GM19328 (cell line): ENCODE results near the gene TMEM248.
"Not testable (repeated sequence)": the region's sequence is repeated elsewhere in the genome, so short reads cannot be mapped to it uniquely, and the experiment has no call there.

ENCODE experiments used
- ATAC-seq: cut with Tn5 transposase; IDR thresholded peaks from one replicate; pipeline ENCODE4 v1.9.1; 2021; ENCODE audit warnings: mild to moderate bottlenecking, moderate library complexity; ENCODE audit not compliant: unreplicated experiment

Gene TMEM248

DNA sequence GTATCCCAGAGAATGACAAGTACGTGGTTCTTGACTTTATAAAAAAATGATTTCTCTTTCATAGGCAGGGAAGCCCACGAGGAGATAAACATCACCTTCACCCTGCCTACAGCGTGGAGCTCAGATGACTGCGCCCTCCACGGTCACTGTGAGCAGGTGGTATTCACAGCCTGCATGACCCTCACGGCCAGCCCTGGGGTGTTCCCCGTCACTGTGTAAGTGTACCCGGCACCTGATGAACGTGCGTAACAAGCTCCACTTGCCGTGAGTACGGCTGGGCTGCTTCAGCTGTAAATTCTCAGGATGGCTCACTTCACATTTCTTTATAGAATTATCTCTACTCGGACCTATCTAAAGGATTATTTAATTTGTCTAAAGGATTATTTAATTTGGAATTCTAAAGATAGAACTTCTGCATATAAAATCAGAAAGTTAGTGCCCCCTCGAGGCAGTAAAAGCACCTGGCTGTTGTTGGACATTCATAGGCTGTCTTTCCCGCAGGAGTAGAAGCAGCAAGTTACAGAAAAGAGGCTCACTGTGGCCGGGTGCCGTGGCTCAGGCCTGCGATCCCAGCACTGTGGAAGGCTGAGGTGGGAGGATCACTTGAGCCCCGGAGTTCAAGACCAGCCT is 27.6 kb downstream of the TMEM248 start:
- no peak for ATAC-seq

DNA sequence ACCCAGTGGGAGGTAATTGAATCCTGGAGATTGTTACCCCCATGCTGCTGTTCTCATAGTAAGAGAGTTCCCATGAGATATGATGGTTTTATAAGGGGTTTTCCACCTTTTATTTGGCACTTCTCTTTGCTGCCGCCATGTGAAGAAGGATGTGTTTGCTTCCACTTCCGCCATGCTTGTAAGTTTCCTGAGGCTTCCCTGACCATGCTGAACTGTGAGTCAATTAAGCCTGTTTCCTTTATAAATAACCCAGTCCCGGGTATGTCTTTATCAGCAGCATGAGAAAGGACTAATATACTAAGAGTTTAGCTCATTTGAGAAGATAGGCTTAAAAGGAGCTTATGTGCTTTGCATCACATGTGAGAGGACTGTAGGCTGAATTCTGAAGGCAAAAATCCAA is 29.3 kb downstream of the TMEM248 start:
- ATAC-seq = no peak

DNA sequence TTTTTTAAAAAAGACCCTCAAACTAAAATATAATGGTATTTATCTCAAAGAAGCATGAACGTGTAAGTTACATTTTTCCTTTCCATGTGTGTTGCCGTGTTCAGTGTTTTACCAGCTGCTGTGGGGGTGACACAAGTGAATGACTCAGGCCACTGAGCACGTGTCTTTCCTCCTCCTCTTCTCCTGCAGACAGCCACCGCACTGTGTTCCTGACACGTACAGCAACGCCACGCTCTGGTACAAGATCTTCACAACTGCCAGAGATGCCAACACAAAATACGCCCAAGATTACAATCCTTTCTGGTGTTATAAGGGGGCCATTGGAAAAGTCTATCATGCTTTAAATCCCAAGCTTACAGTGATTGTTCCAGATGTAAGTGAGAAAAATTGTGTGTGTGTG is 29.7 kb downstream of the TMEM248 start:
- ATAC-seq = no peak

DNA sequence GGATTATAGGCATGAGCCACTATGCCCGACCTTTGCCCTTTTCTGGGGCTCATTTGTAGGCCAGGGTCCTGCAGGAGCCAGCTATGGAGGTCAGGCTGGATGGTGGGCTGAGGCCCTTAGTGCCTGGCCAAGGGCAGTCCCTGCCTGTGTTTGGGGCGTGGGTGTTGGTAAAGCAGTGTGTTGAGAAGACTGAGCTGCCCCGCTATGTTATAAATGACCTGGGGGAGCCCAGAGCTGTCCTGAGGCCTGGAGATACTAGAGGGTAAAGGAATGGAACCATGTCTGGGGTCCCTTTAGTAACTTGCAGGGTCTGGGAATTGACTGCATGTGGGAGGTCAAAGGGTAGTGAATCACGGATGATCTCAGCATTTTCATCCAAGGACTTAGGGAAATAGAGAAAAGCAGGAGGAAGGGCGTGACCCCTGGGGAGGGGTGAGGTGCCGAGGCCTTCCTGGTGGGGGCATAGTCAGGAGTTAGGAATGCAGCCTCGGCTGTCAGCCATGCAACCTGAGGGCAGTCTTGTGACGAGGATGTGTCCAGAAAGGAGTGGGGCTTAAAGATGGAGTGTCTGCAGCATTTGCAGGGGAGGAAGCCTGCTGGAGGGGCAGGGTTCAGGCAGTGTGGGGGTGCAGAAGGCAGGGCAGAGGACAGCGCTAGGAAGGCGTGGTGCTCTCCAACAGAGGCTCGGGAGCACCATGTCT is 31.5 kb downstream of the TMEM248 start:
- ATAC-seq = no peak

DNA sequence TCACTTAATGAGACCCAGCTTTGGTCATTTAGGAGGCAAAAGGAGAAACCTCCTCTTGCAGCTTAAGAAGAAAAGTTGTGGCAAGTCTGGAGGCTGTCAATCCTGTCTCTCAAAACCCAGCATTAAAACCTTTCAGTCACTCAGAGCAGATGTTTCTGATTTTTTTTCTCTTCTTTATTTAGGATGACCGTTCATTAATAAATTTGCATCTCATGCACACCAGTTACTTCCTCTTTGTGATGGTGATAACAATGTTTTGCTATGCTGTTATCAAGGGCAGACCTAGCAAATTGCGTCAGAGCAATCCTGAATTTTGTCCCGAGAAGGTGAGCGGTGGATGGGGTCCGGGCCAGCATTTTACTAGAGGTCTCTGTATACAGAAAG is 32.0 kb downstream of the TMEM248 start:
- no peak for ATAC-seq

DNA sequence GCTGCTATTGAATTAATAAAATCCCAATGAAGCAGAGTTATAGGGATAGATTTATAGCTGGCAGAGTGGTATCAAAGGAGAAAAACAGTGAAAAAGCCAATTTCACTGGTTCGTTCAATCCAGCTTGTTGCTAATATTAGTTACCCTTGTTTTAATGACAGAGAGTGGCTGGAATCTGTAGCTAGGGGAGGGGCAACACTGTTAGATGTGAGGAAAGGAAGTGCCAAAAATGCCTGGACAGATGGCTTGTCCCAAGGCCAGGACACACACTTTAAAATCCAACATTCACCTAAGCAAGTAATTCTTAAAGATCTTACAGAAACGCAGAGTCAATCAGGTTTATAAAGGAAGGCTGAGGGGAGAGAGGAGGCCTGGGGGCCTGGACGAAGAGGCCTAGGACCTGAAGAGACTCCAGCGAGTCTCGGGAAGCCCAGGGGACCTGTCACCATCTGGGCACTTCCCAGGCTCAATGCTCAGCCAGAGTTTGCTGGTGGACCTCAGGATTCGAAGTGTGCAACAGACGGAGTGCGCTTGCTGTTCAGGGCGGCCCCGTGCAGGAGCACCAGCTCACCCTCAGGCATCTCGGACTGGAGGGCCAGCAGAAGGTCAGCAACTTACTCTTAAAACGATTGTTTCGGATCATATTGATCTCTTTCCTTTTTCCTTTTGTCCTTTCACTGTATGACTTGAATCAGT is 36.7 kb downstream of the TMEM248 start:
- no peak for ATAC-seq

DNA sequence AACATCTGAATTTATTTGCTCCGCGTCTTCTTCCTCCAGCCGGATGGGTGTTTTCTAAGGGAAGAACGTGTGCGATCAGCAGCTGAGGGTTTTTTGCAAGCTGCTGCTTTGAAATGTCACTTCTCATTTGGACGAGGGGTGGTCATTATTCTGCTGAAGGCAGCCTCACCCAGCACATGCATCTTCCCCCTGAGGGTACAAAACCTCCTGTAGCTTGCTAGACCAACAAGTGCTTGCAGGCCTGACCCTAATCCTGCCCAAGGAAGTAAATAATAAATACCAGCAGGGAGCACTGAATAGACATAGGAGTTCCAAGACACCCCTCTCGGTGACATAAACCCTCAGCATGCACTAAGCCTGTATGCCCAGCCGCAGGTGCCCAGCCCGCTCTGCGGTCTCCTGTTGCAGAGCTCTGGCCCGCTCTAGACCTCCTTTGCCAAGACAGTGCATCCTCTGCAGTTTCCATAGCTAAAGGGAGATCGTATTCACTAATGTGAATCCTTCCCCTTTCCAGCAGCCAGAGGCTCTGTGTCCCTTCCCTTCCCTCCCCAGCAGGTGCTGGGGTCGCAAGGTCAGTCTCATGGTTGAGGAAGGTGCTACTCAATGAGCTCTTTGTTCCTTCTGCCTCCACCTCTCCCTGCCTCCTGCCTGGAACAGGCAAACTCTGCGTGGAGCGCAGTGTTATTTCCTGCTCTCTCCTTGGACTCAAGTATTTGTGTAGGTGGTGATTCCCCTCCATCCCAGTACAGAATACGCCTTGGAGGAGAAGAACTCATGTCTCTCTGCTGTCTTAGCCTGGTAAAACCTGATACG is 37.7 kb downstream of the TMEM248 start:
- no peak for ATAC-seq

DNA sequence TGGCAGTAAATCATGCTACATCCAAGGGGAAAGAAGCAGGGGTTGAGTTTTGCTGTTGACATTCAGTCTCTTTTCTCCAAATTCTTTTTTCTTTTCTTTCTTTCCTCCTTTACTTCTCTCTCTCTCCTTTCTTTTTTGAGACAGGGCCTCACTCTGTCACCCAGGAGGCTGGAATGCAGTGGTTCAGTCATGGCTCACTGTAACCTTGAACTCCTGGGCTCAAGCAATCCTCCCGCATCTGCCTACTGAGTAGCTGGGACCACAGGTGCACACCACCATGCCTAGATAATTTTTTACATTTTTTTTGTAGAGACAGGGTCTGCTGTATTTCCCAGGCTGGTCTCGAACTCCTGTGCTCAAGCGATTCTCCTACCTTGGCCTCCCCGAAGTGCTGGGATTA is 39.2 kb downstream of the TMEM248 start:
- no peak for ATAC-seq

DNA sequence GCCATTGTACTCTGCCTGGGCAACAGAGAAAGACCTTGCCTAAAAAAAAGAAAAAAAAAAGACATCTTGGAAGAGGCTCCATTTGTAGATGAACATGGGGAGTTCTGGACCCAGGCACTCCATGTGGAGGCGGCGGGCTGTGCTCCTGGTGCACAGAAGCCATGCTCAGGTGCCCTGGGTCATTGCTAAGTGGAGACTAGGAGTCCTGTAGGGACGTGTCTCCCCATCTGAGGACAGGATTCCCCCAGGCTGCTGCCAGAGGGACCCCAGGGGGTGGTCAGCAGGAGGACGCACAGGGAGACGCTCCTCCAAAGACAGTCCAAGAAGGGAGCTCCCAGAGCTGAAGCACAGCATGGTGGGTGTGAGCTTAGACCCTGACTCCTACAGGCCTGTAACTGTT is 40.1 kb downstream of the TMEM248 start:
- no peak for ATAC-seq

DNA sequence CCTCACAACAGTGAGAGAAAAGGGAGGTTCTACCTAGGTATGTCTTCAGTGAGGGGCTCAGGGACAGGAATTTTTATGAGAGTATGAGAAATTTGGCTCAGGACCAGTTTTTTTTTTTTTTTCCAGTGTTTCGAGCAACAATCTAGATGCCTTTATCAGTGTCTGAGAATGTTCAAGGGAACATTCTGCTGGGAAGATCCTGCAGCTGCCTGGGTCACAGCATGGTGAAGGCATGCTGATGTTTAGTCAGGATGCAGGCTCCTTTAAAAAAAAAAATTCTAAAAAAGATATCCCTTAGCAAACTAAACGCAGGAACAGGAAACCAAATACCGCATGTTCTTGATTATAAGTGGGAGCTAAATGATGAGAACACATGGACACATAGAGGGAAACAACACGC is 43.4 kb downstream of the TMEM248 start:
- ATAC-seq = no peak

DNA sequence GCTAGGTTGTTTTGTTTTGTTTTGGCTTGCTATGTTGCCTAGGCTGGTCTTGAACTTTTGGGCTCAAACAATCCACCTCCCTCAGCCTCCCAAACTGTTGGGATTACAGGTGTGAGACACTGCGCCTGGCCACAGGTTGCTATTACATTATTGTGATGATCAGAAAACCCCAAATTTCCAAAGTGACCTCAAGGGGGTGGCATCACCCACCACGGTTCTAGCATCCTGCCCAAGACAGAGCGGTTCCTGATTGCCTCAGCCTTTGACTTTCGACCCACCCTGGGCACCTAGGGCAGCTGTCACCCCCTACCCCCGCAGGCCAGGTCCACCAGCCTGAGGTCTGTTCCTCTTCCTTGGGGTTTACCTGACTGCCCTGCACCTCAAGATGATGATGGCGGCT is 46.0 kb downstream of the TMEM248 start:
- no peak for ATAC-seq

DNA sequence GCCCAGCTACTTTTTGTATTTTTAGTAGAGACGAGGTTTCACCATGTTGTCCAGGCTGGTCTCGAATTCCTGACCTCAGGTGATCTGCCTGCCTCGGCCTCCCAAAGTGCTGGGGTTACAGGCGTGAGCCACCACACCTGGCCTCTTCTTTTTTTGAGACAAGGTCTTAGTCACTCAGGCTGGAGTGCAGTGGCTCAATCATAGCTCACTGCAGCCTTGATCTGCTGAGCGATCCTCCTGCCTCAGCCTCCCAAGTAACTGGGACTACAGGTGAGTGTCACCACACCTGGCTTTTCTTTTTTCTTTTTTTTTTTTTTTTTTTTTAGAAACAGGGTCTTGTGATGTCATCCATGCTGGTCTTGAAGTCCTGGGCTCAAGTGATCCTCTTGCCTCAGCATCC is 48.0 kb downstream of the TMEM248 start:
- ATAC-seq = not testable (repeated sequence)

DNA sequence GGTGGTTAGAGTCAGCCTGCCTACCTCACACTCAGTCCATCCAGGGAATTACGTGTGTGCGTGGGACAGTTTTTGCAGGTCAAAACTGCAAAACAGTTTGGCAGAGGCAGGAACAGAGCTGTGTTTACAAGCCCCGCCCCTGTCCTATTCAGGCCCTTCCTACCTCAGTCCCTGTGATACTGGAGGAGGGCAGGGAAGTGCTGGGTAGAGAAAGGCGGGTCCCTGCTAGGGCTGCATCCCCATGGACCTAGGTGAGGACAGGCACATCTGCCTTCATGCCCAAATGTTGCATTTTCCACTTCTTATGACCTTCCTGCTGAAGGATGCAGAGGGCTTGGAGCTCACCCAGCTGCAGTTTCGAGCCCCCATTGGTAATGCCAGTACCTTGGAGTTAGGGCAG is 49.3 kb downstream of the TMEM248 start:
- no peak for ATAC-seq

DNA sequence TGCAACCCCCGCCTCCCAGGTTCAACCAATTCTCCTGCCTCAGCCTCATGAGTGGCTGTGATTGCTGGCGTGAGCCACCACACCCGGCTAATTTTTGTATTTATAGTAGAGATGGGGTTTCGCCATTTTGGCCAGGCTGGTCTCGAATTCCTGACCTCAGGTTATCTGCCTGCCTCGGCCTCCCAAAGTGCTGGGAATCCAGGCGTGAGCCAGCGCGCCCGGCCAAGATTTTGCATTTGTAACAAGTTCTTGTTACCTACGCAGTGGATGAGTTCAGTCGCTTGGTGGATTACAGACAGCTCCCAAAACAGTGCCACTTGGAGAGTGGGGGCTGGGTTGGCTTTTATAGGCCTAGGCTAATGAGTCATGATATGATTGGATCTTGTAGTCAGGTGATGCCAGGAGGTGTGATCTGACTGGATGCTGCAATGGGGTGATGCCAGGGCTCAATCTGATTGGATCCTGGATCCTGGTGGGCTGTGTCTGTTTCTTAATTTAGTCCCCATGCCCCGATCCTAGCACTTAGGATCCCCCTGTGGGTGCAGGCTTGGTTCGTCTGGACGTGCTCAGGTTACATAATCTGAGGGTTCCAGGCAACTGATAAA is 54.1 kb downstream of the TMEM248 start:
- ATAC-seq = no peak

DNA sequence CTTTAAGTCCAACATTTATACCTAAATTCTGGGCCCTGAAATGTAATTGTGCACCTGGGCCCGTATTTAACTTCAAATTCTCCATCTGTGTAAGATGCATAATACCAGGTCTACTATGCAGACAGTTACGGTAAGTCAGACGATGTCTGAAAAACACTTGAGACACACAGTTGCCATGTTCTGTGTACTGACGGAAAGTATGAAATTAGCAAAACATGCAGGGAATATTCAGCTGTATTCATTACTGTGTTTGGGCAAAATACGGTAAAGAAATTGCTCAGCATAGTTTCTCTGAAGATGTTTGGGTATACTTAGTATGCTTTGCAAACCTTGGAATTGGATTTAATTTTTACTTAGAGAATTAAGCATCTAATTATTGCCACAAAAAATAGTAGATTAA is 57.3 kb downstream of the TMEM248 start:
- ATAC-seq = not testable (repeated sequence)

DNA sequence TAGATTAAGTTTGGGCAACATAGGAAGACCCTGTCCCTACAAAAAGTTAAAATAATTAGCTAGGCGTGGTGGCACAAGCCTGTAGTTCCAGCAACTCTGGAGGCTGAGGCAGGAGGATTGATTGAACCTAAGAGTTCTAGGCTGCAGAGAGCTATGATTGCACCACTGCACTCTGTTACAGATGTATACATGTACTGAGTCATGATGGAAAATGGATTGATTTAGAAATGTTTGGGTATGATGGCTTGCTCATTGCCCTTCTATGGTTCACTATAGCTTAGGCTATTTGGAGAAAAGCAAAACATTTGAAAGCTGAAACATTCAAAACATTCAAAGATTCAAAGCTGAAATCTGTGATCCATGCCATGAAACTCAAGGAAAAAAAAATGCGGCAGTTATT is 58.0 kb downstream of the TMEM248 start:
- not testable (repeated sequence) for ATAC-seq

DNA sequence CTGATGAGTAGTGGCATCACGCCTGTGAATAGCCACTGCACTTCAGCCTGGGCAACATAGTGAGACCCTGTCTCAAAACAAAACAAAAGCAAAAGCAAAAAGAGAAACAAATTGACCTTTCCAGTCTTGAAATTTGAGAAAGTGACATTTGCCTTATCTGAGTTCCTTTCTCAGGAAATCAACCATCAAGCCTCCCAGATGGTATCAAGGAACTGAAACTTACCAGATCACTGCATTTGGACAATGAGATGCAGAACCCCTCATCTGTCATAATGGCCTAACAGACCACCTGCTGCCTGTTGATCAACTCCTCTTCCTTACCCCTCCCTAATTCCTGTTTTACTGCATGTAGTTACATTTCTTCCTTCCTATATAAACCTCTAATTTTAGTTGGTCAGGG is 59.3 kb downstream of the TMEM248 start:
- ATAC-seq = not testable (repeated sequence)

DNA sequence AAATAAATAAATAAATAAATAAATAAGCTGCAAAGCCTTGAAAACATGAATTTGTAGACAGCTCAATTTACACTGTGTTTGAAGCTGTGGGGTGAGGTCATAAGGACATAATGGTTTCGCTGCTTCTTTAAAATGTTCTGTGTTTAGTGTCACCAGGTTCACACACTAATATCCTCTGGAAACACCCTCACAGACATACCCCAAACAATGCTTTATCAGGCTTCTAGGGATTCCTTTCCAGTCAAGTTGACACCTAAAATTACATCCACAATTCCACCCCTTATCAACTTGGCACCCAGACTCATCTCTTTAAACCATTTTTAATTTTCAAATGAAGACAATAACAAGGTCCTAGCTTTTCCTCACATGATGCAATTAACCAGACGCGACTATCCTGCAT is 68.5 kb downstream of the TMEM248 start:
- not testable (repeated sequence) for ATAC-seq

DNA sequence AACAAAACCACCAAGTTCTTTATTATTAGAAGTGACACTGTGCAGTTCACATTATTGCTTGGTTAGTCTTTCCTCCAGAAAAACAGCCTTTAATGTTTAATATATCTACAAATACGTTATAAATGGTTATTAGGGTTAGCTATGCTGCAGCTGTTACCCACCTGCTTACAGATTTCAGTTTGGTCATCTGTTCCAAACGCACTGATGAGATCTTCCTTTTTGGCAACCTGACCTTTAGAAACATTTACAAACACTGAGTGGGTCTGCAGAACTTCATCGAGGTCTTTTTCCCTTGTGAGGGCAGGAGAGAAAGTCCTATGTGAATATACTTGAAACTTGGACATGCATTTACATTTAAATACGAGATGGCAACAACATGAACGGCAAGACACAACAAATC is 73.0 kb downstream of the TMEM248 start:
- not testable (repeated sequence) for ATAC-seq

DNA sequence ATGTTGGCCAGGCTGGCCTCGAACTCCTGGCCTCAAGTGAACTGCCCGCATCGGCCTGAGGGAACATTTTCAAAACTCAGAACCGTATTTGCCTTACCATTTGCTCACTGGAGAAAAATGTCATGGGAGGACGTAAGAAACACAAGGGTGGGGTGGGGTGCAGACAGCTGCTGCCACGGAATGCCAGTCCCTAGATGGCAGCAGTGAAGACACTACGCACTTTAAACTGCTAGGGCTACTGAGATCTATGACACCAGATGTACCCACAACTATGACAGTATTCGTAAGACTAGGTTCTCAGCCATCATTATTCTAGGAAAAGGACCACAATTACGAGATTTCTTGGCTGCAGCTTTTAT is 73.6 kb downstream of the TMEM248 start:
- ATAC-seq = not testable (repeated sequence)
